Endothelial cell (in vitro differentiated cells): ENCODE results near the gene MPL. TPM values are rescaled to one million over a fixed set of nuclear protein-coding genes. Genes with fewer than 3 reads are reported as not detected.

Experiments used
- DNase-seq: peaks from one replicate; pipeline ENCODE4 v3.0.0; 2021; ENCODE audit warnings: low spot score
- H3K27ac Mint-ChIP-seq: one replicate; pipeline ENCODE4 v1.8.0; 2021; ENCODE audit warnings: mixed read lengths, inconsistent platforms; ENCODE audit not compliant: unreplicated experiment
- H3K27me3 Mint-ChIP-seq: one replicate; pipeline ENCODE4 v1.8.0; 2021; ENCODE audit warnings: mild to moderate bottlenecking, moderate library complexity, mixed read lengths, inconsistent platforms; ENCODE audit not compliant: unreplicated experiment
- H3K36me3 Mint-ChIP-seq: one replicate; pipeline ENCODE4 v1.8.0; 2021; ENCODE audit warnings: mild to moderate bottlenecking, low read depth, mixed read lengths, inconsistent platforms; ENCODE audit not compliant: unreplicated experiment
- H3K4me1 Mint-ChIP-seq: one replicate; pipeline ENCODE4 v1.8.0; 2021; ENCODE audit warnings: mild to moderate bottlenecking, mixed read lengths, inconsistent platforms; ENCODE audit not compliant: unreplicated experiment
- H3K4me3 Mint-ChIP-seq: one replicate; pipeline ENCODE4 v1.8.0; 2021; ENCODE audit warnings: mild to moderate bottlenecking, mixed read lengths, inconsistent platforms; ENCODE audit not compliant: unreplicated experiment
- H3K9me3 Mint-ChIP-seq: one replicate; pipeline ENCODE4 v1.8.0; 2021; ENCODE audit warnings: mixed read lengths, inconsistent platforms; ENCODE audit not compliant: unreplicated experiment
- CTCF ChIP-seq: fragments of 200-600 bp; sonication (generic); IDR thresholded peaks from one replicate; pipeline ENCODE4 v1.5.0; 2021; ENCODE audit warnings: antibody characterized with exemption; ENCODE audit not compliant: unreplicated experiment
- total RNA-seq: library from RNA; stranded (reverse); fragmentation: NEBNext Ultra II Directional; extraction: Animal tissue kit (Norgen Biotek cat#: 25700); gene quantifications from one replicate; pipeline ENCODE4 v1.2.1, GENCODE V29; 2021; ENCODE audit not compliant: unreplicated experiment

Gene MPL
- total RNA-seq, 1 donor from 2014 or later, result 6.2 TPM

- no peak for TF ChIP-seq CTCF
- Mint-ChIP-seq H3K4me1 (peaks cover 25% of the 10 kb centered on the region), H3K36me3 (peaks cover 10% of the 10 kb centered on the region), H3K9me3 (no peaks in the 10 kb centered on the region), H3K27me3 (peaks cover 7% of the 10 kb centered on the region), H3K27ac (no peak overlapping the region), H3K4me3 (no peak overlapping the region)
- no peak for DNase-seq
These were observed 32.9 kb downstream of the MPL start for GRCh38 chr1:43370564-43370963.

GRCh38 chr1:43372172-43372571 lies 34.6 kb downstream of the MPL start:
- DNase-seq, result no peak

GRCh38 chr1:43373066-43373940 lies 35.7 kb downstream of the MPL start:
- H3K4me3 Mint-ChIP-seq, result no peak overlapping the region
- no peak for DNase-seq
- H3K4me1 Mint-ChIP-seq, result peaks cover 17% of the 10 kb centered on the region
- peaks cover 6% of the 10 kb centered on the region for H3K36me3 Mint-ChIP-seq
- H3K27me3 Mint-ChIP-seq, result peaks cover 7% of the 10 kb centered on the region
- H3K27ac Mint-ChIP-seq, result no peak overlapping the region
- no peak for TF ChIP-seq CTCF
- H3K9me3 Mint-ChIP-seq, result no peaks in the 10 kb centered on the region

More at GRCh38 chr1:43372172-43372571, 34.6 kb downstream of the MPL start:
- Mint-ChIP-seq H3K36me3 (peaks cover 7% of the 10 kb centered on the region), H3K27ac (no peak overlapping the region), H3K27me3 (peaks cover 9% of the 10 kb centered on the region), H3K4me3 (no peak overlapping the region), H3K4me1 (peaks cover 18% of the 10 kb centered on the region), H3K9me3 (no peaks in the 10 kb centered on the region)
- TF ChIP-seq CTCF, result no peak

- no peak overlapping the region for H3K4me3 Mint-ChIP-seq
- peaks cover 2% of the 10 kb centered on the region for H3K27me3 Mint-ChIP-seq
- no peak overlapping the region for H3K27ac Mint-ChIP-seq
- no peak for TF ChIP-seq CTCF
- H3K36me3 Mint-ChIP-seq, result peaks cover 1% of the 10 kb centered on the region
- no peak for DNase-seq
- H3K9me3 Mint-ChIP-seq, result no peaks in the 10 kb centered on the region
- H3K4me1 Mint-ChIP-seq, result peaks cover 4% of the 10 kb centered on the region
These were observed 39.2 kb downstream of the MPL start for GRCh38 chr1:43376723-43377235.

GRCh38 chr1:43377831-43378230 lies 40.2 kb downstream of the MPL start:
- H3K36me3 Mint-ChIP-seq, result peaks cover 8% of the 10 kb centered on the region
- DNase-seq, result no peak
- H3K4me1 Mint-ChIP-seq, result peaks cover 4% of the 10 kb centered on the region
- no peak overlapping the region for H3K4me3 Mint-ChIP-seq
- TF ChIP-seq CTCF, result no peak
- no peaks in the 10 kb centered on the region for H3K9me3 Mint-ChIP-seq
- H3K27ac Mint-ChIP-seq, result no peak overlapping the region
- peaks cover 2% of the 10 kb centered on the region for H3K27me3 Mint-ChIP-seq
